ENCODE measurements around the gene RFXAP.

DNA sequence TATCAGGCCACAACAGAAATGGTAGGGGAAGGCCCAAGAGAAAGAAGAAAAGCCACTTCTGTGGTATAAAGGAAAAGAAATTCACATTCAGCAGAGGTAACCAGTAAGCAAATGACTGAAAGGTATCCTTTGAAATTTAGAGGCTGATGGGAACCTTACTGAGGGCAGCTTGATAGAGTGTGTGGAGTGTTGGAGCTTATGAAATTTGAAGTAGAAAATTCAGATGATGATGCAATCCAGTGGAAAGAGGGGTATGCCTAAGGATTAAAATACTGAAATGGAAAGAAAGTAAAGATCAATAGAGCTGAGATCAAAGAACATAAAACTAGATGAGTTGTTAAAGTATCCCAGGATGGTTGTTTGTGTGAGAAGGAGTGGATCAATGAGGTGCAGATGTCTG lies 42.8 kb upstream of the RFXAP start:
- TF ChIP-seq, protein P1, sequence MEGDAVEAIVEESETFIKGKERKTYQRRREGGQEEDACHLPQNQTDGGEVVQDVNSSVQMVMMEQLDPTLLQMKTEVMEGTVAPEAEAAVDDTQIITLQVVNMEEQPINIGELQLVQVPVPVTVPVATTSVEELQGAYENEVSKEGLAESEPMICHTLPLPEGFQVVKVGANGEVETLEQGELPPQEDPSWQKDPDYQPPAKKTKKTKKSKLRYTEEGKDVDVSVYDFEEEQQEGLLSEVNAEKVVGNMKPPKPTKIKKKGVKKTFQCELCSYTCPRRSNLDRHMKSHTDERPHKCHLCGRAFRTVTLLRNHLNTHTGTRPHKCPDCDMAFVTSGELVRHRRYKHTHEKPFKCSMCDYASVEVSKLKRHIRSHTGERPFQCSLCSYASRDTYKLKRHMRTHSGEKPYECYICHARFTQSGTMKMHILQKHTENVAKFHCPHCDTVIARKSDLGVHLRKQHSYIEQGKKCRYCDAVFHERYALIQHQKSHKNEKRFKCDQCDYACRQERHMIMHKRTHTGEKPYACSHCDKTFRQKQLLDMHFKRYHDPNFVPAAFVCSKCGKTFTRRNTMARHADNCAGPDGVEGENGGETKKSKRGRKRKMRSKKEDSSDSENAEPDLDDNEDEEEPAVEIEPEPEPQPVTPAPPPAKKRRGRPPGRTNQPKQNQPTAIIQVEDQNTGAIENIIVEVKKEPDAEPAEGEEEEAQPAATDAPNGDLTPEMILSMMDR (conservative IDR thresholded peaks at IDR 0.05; ENCODE audit: low read length) = no peak
- TF ChIP-seq EZH2phosphoT487 (IDR thresholded peaks at IDR 0.05; ENCODE audit: borderline replicate concordance, low read depth, low read length) = no peak
